ENCODE measurements around the gene CACNG5.

The CACNG5 gene

DNA sequence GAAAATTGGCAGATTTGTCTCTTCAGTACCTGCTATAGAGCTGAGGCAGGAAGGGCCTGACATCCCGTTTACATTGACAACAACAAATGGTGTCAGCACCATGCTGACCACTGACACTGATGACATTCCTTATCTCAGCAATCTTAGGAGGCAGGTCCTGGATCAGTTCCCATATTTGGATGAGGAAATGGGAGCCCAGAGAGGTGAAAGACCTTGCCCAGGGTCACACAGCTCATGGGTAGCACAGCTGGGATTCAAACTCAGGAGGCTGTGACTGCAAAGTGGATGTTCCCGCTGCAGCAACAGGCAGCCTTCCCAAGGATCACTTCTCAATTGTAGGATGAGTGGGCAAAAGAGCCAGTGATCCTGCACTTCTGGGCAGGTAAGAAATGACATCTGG is 99.1 kb downstream of the CACNG5 start:
- CTCF ChIA-PET = interaction anchor here (1.0 to 1.2 kb wide), 2 partner anchors 10 to 13 kb away, joined by 3 read pairs; no protein-coding TSS in a partner anchor
- TF ChIP-seq, protein P1, sequence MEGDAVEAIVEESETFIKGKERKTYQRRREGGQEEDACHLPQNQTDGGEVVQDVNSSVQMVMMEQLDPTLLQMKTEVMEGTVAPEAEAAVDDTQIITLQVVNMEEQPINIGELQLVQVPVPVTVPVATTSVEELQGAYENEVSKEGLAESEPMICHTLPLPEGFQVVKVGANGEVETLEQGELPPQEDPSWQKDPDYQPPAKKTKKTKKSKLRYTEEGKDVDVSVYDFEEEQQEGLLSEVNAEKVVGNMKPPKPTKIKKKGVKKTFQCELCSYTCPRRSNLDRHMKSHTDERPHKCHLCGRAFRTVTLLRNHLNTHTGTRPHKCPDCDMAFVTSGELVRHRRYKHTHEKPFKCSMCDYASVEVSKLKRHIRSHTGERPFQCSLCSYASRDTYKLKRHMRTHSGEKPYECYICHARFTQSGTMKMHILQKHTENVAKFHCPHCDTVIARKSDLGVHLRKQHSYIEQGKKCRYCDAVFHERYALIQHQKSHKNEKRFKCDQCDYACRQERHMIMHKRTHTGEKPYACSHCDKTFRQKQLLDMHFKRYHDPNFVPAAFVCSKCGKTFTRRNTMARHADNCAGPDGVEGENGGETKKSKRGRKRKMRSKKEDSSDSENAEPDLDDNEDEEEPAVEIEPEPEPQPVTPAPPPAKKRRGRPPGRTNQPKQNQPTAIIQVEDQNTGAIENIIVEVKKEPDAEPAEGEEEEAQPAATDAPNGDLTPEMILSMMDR (IDR thresholded peaks at IDR 0.05; ENCODE audit: control extremely low read depth, extremely low read depth, low read depth, missing control alignments) = no peak
- POLR2A ChIA-PET = no interaction called here
- no peak for DNase-seq (ENCODE audit: extremely low spot score)

Measured in GM10248 (cell line).